Heart left ventricle (tissue), 16 donors: ENCODE results near the gene ACE. TPM values are rescaled to one million over a fixed set of nuclear protein-coding genes. Genes with fewer than 3 reads are reported as not detected.

Source experiments
- ATAC-seq, 4 donors: fragments of 200-7000 bp; cut with Tn5 transposase; one replicate each; pipeline ENCODE4 v1.9.1; 2020 to 2022; ENCODE audit warnings: moderate library complexity in 4 of 4, mild to moderate bottlenecking in 3 of 4, moderate number of reproducible peaks in 1 of 4
- DNase-seq, 5 donors: peaks; one replicate each; pipeline ENCODE4 v3.0.0-alpha.2; 2020
- H3K27ac ChIP-seq, 12 donors: fragments of 200-600 bp; sonication (generic) in 4 of 12; one replicate each; pipeline versions ENCODE4 v1.5.0 to v1.8.0; 2016 to 2022; ENCODE audit warnings: mild to moderate bottlenecking in 2 of 12
- H3K27me3 ChIP-seq, 9 donors: fragments of 200-600 bp; sonication (generic) in 2 of 9; one replicate each; pipeline versions ENCODE4 v1.5.1 to v1.8.0; 2016 to 2022; ENCODE audit warnings: mild to moderate bottlenecking in 3 of 9
- H3K36me3 ChIP-seq, 9 donors: fragments of 200-600 bp; sonication (generic) in 2 of 9; one replicate each; pipeline versions ENCODE4 v1.5.0 to v1.8.0; 2018 to 2022; ENCODE audit warnings: mild to moderate bottlenecking in 2 of 9
- H3K4me1 ChIP-seq, 12 donors: fragments of 200-600 bp; sonication (generic) in 4 of 12; one replicate each; pipeline versions ENCODE4 v1.5.0 to v1.8.0; 2016 to 2022; ENCODE audit warnings: mild to moderate bottlenecking in 3 of 12
- H3K4me3 ChIP-seq, 12 donors: fragments of 200-600 bp; sonication (generic) in 4 of 12; one replicate each; pipeline versions ENCODE4 v1.5.0 to v1.8.0; 2017 to 2022; ENCODE audit warnings: mild to moderate bottlenecking in 9 of 12, moderate library complexity in 4 of 12
- H3K9me3 ChIP-seq, 12 donors: fragments of 200-600 bp; sonication (generic) in 4 of 12; one replicate each; pipeline versions ENCODE4 v1.5.0 to v1.8.0; 2016 to 2022; ENCODE audit warnings: mild to moderate bottlenecking in 1 of 12
- POLR2A ChIP-seq, 2 donors: fragments of 450-650 bp; IDR thresholded peaks; one replicate each; pipeline ENCODE4 v1.6.1; 2017; ENCODE audit warnings: antibody characterized with exemption in 2 of 2, mild to moderate bottlenecking in 2 of 2, moderate library complexity in 2 of 2
- WGBS, 4 donors: extraction: QIAGEN DNeasy Blood & Tissue Kit in 2 of 4; methylation state at CpG; one replicate each; pipeline versions ENCODE4 v1.1.5 to v1.1.7; 2013 to 2018; 5-methylcytosine and 5-hydroxymethylcytosine counted together
- intact Hi-C, 10 donors: fragments of 100-400 bp; cut with DNase I; formaldehyde crosslinking; loops; one replicate each; pipeline versions ENCODE4 v1.11.1 to v1.14.2; 2022
- polyA plus RNA-seq, 2 donors: library from polyadenylated mRNA; stranded (reverse); fragments of 200-250 nt; gene quantifications; one replicate each; pipeline ENCODE4 v1.2.3, GENCODE V29; 2013
- total RNA-seq, 9 donors: library from RNA; depleted of rRNA in 2 of 9; stranded (reverse); fragments of >200 nt in 2 of 9; fragmentation: NEBNext Ultra II Directional in 3 of 9; extraction: Animal tissue kit (Norgen Biotek cat#: 25700) in 3 of 9; gene quantifications; one replicate each; pipeline versions ENCODE4 v1.1.0 to v1.2.4, GENCODE V29; 2016 to 2023
- TF ChIP-seq, protein P1 (sequence below), 12 donors: fragments of 200-600 bp; sonication (generic) in 4 of 12; IDR thresholded peaks; one replicate each; pipeline versions ENCODE4 v1.5.0 to v1.8.0; 2018 to 2022; ENCODE audit warnings: antibody characterized with exemption in 12 of 12, mild to moderate bottlenecking in 5 of 12
- donor health status: ischemic (EF 13 %, LVEDD 7.1; RV severe dilation, severe dysfunction).
- donor health status: healthy with polysubstance abuse.
- donor health status: DM: no; HTN: yes; CAD: no.
- donor health status: DM: no; HTN: no; CAD: no.
- donor health status: ischemic (EF 25% LVEDD 6.9; RV normal size, moderate dysfunction).
- donor health status: ischemic (EF 25% LVEDD 5.7; RV mildly dilated, moderate dysfunction).
- donor health status: healthy.
- donor health status: DM: yes; HTN: yes; CAD: no.
- donor health status: ischemic (EF 35%, LVEDD 5.7; RV mildly dilated, moderate dysfunction).
- donor health status: nonischemic (EF 11% LVEDD 7.7; RV severe dilation, severe dysfunction).
- donor health status: DM: yes; HTN: yes; CAD: no.
- donor health status: PGD.
- donor health status: ischemic (EF 29% LVEDD 5.4; RV normal size, mild dysfunction).
- donor health status: nonischemic (EF 23%, LVEDD 6.1; RV moderate dilation, normal function).

Gene ACE
- total and polyA plus RNA-seq, 11 donors = 1.6 to 42.3 (median 7.6) TPM

DNA sequence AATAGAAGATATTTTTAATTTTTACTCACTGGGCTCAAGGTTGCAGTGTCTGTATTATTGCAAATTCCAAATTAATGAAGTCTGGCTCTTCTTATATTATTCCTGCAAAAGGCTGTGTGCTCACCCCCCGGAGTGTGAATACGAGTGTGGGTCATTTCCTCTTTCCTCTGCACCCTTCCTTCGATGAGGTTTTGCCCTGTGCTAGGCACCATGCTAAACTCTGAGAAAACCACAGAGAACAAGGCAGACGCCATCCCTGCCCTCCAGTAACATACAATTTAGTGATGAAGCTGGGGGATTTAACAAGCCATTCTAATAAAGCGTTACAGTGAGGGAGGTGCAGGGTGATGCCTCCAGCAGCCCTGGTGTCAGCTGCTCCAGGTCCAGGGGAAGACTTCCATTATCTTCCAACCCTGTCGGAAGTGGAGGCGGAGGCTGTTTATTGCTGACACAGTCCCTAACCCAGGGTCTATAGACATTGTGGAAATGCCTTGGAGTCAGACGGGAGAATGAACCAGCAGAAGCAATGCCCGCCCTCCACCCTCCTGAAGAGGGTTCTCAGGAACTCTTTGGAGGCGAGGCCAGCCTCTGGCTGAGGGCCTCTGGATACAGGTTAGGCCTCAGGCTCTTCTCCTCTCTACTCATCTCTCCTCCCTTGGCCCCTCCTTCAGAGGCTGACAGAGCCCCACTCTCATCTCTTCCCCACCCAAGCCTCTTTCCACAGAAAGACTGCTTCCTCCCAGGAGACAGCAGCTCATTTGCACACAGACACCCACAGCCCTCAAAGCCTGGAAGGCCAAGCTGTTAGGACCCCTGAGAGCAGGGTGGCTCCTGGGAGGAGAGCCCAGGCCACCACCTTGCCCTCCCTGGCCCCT, 2.0 kb upstream of the ACE start:
- peaks cover 0 to 16% (median 0%) of the 10 kb centered on the region in 9 donors for H3K27me3 ChIP-seq
- peaks cover 0 to 7% (median 0%) of the 10 kb centered on the region in 9 donors for H3K36me3 ChIP-seq
- intact Hi-C loops = loop anchor here in 6 of 10 donors (2.0 to 5.0 kb wide), 4 partner anchors 28 to 48 kb away; partner anchors contain the start of gene CYB561 (in 1 of the 6)
- DNase-seq (no peak), ATAC-seq (peak in 1 of 4 donors; percentile 15)
- 59 to 68% (median 62%) methylated on average over 10 of the region's 10 CpGs for WGBS, 4 donors
- peak overlapping the region in 10 of 12 donors; percentile 7 to 83 (median 54) for H3K27ac ChIP-seq
- no peak for TF ChIP-seq POLR2A (IDR thresholded peaks at IDR 0.05)
- TF ChIP-seq, protein P1, sequence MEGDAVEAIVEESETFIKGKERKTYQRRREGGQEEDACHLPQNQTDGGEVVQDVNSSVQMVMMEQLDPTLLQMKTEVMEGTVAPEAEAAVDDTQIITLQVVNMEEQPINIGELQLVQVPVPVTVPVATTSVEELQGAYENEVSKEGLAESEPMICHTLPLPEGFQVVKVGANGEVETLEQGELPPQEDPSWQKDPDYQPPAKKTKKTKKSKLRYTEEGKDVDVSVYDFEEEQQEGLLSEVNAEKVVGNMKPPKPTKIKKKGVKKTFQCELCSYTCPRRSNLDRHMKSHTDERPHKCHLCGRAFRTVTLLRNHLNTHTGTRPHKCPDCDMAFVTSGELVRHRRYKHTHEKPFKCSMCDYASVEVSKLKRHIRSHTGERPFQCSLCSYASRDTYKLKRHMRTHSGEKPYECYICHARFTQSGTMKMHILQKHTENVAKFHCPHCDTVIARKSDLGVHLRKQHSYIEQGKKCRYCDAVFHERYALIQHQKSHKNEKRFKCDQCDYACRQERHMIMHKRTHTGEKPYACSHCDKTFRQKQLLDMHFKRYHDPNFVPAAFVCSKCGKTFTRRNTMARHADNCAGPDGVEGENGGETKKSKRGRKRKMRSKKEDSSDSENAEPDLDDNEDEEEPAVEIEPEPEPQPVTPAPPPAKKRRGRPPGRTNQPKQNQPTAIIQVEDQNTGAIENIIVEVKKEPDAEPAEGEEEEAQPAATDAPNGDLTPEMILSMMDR (IDR thresholded peaks at IDR 0.05) = no peak
- peaks cover 4 to 59% (median 36%) of the 10 kb centered on the region in 12 donors for H3K4me1 ChIP-seq
- H3K9me3 ChIP-seq = no peaks in the 10 kb centered on the region
- H3K4me3 ChIP-seq = peak overlapping the region in 1 of 12 donors; percentile 9

DNA sequence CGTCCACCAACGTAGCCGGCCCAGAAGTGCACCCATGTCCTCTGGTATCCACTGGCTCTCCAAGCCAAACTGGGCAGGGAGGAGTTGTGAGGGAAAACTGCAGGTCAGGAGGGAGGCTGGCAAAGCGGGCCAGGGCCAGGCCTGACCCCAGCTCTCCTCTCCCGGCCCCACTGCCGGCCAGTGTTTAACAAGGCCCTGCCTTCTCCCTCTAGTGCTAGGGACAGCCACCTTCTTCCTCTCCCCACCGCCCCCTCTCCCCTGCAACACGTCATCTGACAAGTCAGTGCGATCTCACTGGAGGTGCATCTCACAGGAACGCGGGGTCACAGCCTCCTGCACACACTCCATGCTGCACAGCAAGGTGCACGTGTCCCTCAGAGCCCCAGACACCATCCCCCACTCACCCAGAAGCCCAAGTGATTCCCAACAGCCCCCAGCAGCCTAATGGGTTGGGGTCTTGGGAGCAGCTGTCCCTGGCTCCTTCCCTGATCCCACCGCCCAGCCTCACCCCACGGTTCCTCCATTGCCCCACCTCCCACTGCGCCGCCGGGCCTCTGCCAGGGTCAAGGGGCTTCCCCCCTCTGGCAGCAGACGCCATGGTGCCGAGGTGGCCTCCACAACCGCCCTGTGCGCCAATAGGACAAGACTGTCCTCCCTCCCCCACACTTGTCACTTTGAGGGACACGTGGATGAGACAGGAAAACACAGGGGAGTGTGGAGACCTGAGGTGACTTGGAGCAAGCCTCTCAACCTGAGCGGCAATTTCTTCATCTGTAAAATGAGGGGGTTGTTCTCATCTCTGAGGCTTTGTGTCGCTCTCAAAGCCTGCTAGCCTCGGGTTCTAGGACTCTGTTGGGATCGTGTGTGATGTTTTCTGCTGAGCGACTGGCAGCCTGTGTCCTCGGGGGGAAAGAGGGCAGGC, 1.1 kb upstream of the ACE start:
- TF ChIP-seq, protein P1 (IDR thresholded peaks at IDR 0.05) = no peak
- H3K36me3 ChIP-seq = peaks cover 0 to 15% (median 0%) of the 10 kb centered on the region in 9 donors
- ATAC-seq (no peak), DNase-seq (peak in 1 of 5 donors; percentile 26)
- H3K27me3 ChIP-seq = peaks cover 0 to 16% (median 0%) of the 10 kb centered on the region in 9 donors
- intact Hi-C loops = loop anchor here in 7 of 10 donors (2.0 to 5.0 kb wide), 4 partner anchors 29 to 48 kb away; partner anchors contain the start of gene CYB561 (in 2 of the 7)
- H3K9me3 ChIP-seq = no peaks in the 10 kb centered on the region
- peaks cover 4 to 59% (median 37%) of the 10 kb centered on the region in 12 donors for H3K4me1 ChIP-seq
- H3K27ac ChIP-seq = peak overlapping the region in 9 of 12 donors; percentile 41 to 83 (median 60)
- 53 to 67% (median 62%) methylated on average over 24 to 28 of the region's 28 CpGs for WGBS, 4 donors
- H3K4me3 ChIP-seq = peak overlapping the region in 9 of 12 donors; percentile 51 to 77 (median 65)

DNA sequence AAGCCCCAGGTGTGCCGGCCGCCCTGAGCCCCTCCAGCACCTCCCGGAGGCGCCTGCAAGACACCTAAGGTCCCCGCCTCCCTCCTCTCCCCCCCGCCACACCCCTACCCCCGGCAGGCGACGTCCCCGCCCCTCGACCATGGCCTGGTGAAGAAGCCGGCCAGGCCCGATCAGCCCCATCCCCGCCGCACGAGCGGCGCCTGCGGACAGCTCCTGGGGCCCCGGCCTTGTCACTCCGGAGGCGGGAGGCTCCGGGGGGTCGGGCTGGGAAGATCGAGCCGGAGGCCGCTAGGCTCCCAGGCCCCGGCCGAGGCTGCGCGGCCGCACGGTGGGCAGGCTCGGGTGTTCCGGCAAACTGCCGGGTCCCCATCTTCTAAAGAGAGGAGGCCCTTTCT, 405 bp upstream of the ACE start:
- ATAC-seq = peak in 1 of 4 donors; percentile 24
- H3K9me3 ChIP-seq = no peaks in the 10 kb centered on the region
- H3K4me1 ChIP-seq = peaks cover 4 to 60% (median 37%) of the 10 kb centered on the region in 12 donors
- H3K36me3 ChIP-seq = peaks cover 0 to 16% (median 0%) of the 10 kb centered on the region in 9 donors
- no peak for TF ChIP-seq POLR2A (IDR thresholded peaks at IDR 0.05)
- TF ChIP-seq, protein P1 (IDR thresholded peaks at IDR 0.05) = no peak
- peaks cover 0 to 16% (median 0%) of the 10 kb centered on the region in 9 donors for H3K27me3 ChIP-seq
- peak overlapping the region; percentile 29 to 77 (median 62) for H3K4me3 ChIP-seq
- peak overlapping the region in 7 of 12 donors; percentile 41 to 83 (median 60) for H3K27ac ChIP-seq
- DNase-seq = peak in 1 of 5 donors; percentile 33
- intact Hi-C loops = loop anchor here in 6 of 10 donors (2.0 to 5.0 kb wide), 4 partner anchors 30 to 49 kb away; partner anchors contain the start of gene CYB561 (in 1 of the 6)
- WGBS, 4 donors = 2 to 38% (median 4%) methylated on average over 7 to 36 of the region's 36 CpGs
